HG03521 (cell line): ENCODE measurements around the gene TBC1D3.
"Not testable (repeated sequence)": the region's sequence is repeated elsewhere in the genome, so short reads cannot be mapped to it uniquely, and the experiment has no call there.

ENCODE experiments used
- ATAC-seq: cut with Tn5 transposase; IDR thresholded peaks from one replicate; pipeline ENCODE4 v1.9.1; 2021; ENCODE audit warnings: mild to moderate bottlenecking, moderate library complexity; ENCODE audit not compliant: unreplicated experiment

TBC1D3 gene

DNA sequence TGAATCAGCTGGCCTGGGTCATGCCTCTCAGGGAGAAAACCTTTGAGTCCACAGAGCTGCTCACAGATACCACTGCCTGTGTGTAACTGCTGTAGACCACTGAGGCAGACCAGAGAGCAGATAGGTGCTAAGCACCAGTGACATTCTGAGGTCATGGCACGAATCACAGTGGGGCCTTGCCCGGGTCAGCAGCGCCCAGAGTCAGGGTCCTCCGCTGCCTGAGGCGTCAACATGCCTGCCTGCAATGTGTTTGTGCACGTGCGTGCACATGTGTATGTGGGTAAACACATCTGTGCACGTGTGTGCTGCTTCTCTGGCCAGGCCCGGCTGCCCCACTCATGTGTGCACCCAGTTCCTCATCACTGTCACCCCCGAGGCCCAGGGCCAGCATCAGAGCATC is at the start of gene TBC1D3:
Gene TBC1D3, minus strand, starts transcription at position 101 of the 400 bp plus-strand sequence. CDS start 1,526 bp downstream, outside the sequence.
- ATAC-seq = not testable (repeated sequence)

DNA sequence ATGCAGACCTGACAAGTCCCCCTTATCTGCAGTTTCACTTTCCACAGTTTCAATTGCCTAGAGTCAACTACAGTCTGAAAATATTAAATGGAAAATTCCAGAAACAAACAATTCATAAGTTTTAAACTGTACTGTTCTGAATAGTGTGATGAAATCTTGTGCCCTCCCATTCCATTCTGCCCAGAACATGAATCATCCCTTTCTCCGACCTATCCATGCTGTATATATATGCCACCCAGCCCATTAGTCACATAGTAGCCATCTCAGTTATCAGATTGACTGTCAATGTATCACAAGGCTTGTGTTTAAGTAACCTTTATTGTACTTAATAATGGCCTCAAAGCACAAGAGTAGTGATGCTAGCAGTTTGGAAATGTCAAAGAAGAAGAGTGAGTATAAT is 40.4 kb upstream of the TBC1D3 start:
- not testable (repeated sequence) for ATAC-seq

DNA sequence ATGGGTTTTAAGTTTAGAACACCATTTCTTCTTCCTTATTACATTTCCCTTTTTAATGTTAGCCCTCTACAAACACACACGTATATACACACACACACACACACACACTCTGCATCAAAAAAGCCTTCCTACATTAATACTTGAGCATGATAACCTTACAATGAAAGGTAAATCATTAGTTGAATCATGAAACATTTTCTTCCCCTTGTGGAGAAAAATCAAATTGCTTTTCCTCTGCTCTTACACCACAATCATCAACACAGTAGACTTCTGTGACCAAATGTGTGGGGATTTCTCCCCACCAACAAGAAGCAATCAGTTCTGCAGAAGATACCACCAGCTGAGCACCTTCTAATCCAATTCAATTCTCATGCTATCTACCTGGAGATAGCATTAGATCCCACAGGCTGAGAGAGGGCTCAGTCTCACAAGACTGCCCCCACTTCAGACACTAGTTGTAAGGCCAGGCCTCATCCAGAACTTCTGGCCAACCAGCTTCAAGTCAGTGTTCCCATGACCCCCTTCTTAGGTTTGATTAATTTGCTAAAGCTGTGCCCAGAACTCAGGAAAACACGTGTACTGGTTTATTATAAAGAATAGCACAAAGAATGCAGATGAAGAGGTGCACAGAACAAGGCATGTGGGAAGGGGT is 33.6 kb upstream of the TBC1D3 start:
- ATAC-seq = not testable (repeated sequence)

DNA sequence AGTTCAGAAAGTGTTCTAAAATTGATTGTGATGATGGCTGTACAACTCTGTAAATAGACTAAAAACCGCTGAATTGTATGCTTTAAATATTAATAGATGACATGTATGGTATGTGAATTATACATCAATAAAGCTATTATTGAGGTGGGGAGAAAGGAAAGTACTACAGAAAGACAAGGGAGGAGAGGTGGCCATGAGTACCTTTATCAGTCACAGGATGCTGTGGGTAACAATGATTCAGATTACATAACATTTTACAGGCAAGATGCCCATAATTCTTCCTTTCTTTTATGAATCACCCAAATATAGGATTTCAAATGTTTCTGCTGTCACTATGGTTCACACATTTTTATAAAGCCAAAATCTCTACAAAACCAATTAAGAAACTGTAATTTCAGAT is 28.5 kb upstream of the TBC1D3 start:
- ATAC-seq = not testable (repeated sequence)

DNA sequence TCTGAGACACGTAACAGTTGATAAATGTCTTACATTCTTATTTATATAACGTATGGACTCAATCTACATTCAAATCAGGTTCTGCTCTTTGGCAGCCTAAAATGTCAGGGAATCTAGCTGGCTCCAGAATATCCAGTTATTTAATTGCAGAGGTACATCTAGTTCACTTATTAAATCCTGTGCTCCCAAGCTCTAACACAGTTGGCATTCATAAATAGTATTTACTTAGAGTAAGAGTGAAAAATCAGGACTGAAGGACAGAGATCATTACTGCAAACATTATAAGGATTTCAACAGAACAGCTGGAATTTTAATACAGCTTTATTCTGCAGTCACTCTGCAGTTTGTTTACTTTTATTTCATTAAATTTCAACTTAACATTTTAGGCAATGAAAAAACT is 7.9 kb upstream of the TBC1D3 start:
- not testable (repeated sequence) for ATAC-seq

DNA sequence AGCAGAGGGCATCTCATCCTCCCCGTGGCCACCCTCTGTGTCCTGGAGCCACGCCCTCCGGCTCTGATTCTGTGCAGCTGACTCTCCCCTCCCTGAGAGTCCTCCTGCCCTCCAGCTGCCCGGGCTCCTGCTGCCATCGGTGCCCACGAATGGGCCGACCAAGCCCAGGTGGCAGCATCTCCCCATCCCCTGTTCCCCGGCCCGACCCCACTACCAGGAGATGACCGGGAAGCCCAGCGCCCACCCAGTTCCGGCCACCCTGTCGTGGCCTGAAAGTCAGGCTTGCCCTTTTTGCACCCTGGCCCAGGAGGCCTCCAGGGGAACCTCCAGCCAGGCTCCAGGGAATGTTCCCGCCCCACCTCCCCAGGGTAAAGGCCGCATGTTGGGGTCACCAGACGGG is 57.5 kb downstream of the TBC1D3 start:
- not testable (repeated sequence) for ATAC-seq
